ENCODE results near the gene POMGNT1.

- TF ChIP-seq CTCF (IDR thresholded peaks at IDR 0.05; ENCODE audit: low read depth, low read length) = no peak
- no peak for TF ChIP-seq EZH2phosphoT487 (IDR thresholded peaks at IDR 0.05; ENCODE audit: low read depth)
Observed at GRCh38 chr1:46246548-46247435, 48.6 kb upstream of the POMGNT1 start.
